SU-DHL-6 (cell line): ENCODE results near the gene AGPAT3.

Experiments used
- H2AFZ ChIP-seq: fragments of 200-600 bp; sonication (generic); 2 replicates; pipeline ENCODE4 v1.6.1; 2014; ENCODE audit warnings: low read depth, mild to moderate bottlenecking, moderate library complexity, mixed read lengths, antibody characterized with exemption, low read length; ENCODE audit not compliant: severe bottlenecking
- H3F3A ChIP-seq: fragments of 200-600 bp; shearing (Covaris generic); 2 replicates; pipeline ENCODE4 v1.6.0; 2016; ENCODE audit warnings: antibody characterized with exemption, mild to moderate bottlenecking; ENCODE audit not compliant: insufficient read depth
- H3K27ac ChIP-seq: fragments of 200-600 bp; sonication (generic); 2 replicates; pipeline ENCODE4 v1.5.1; 2016; ENCODE audit warnings: low read depth, mild to moderate bottlenecking, low read length, moderate library complexity, mixed read lengths
- H3K27me3 ChIP-seq: fragments of 200-600 bp; sonication (generic), shearing (Covaris generic); 2 replicates; pipeline ENCODE4 v1.6.0; 2014; ENCODE audit warnings: mild to moderate bottlenecking, low read length
- H3K36me3 ChIP-seq: fragments of 200-600 bp; sonication (generic); 2 replicates; pipeline ENCODE4 v1.6.1; 2014; ENCODE audit warnings: mild to moderate bottlenecking, low read length, mixed read lengths
- H3K4me2 ChIP-seq: fragments of 300-600, 200-600 bp; shearing (Covaris generic), sonication (generic); 2 replicates; pipeline ENCODE4 v1.6.0; 2014; ENCODE audit warnings: low read length, low read depth, mild to moderate bottlenecking; ENCODE audit not compliant: poor library complexity, severe bottlenecking
- H3K4me3 ChIP-seq: fragments of 200-600 bp; sonication (generic); 2 replicates; pipeline ENCODE4 v1.5.1; 2014; ENCODE audit warnings: antibody characterized with exemption, low read length, mild to moderate bottlenecking, mixed read lengths; ENCODE audit not compliant: insufficient read depth, poor library complexity, severe bottlenecking
- H3K79me2 ChIP-seq: fragments of 200-600 bp; sonication (generic); 2 replicates; pipeline ENCODE4 v1.6.1; 2014; ENCODE audit warnings: mild to moderate bottlenecking, low read length, moderate library complexity; ENCODE audit not compliant: insufficient read depth
- H3K9ac ChIP-seq: fragments of 200-600 bp; sonication (generic); 2 replicates; pipeline ENCODE4 v1.7.0; 2014; ENCODE audit warnings: mild to moderate bottlenecking, low read length
- H3K9me2 ChIP-seq: fragments of 200-600 bp; sonication (generic); replicated peaks from 2 replicates; pipeline ENCODE4 v1.6.1; 2014; ENCODE audit warnings: low read length; ENCODE audit not compliant: insufficient read depth
- H3K9me3 ChIP-seq: fragments of 200-600 bp; sonication (generic); 2 replicates; pipeline ENCODE4 v1.6.1; 2014; ENCODE audit warnings: low read length, mixed read lengths; ENCODE audit not compliant: insufficient read depth
- H4K20me1 ChIP-seq: fragments of 200-600 bp; sonication (generic); 2 replicates; pipeline ENCODE4 v1.6.1; 2014; ENCODE audit warnings: low read depth, mild to moderate bottlenecking, antibody characterized with exemption, low read length, moderate library complexity, mixed read lengths
- CTCF ChIP-seq: fragments of 200-600 bp; sonication (generic); IDR thresholded peaks from one replicate; pipeline ENCODE4 v1.5.1; 2017; ENCODE audit warnings: antibody characterized with exemption, mild to moderate bottlenecking, low read length, moderate library complexity; ENCODE audit not compliant: insufficient read depth, poor library complexity, severe bottlenecking
- EZH2phosphoT487 ChIP-seq: fragments of 200-600 bp; sonication (generic), shearing (Covaris generic); conservative IDR thresholded peaks from 2 replicates; pipeline ENCODE4 v1.6.1; 2018; ENCODE audit warnings: mild to moderate bottlenecking, antibody characterized with exemption, low read length, moderate library complexity, mixed read lengths

Gene AGPAT3

GRCh38 chr21:44024887-44025353 is 159.9 kb downstream of the AGPAT3 start:
- Histone ChIP-seq H3K36me3 (no peaks in the 10 kb centered on the region), H3K9me2 (no peaks in the 10 kb centered on the region), H3K27me3 (no peaks in the 10 kb centered on the region), H3K4me2 (no peak overlapping the region), H3K9ac (no peak overlapping the region), H3K9me3 (no peaks in the 10 kb centered on the region), H4K20me1 (peaks cover 37% of the 10 kb centered on the region; the same call in 1 of the 2 replicates), H3F3A (peaks cover 8% of the 10 kb centered on the region; the same call in 1 of the 2 replicates), H3K27ac (no peak overlapping the region), H2AFZ (no peak overlapping the region), H3K79me2 (peaks cover 99% of the 10 kb centered on the region), H3K4me3 (no peak overlapping the region)
- TF ChIP-seq CTCF (no peak), EZH2phosphoT487 (no peak)

GRCh38 chr21:44027607-44028286 is 162.7 kb downstream of the AGPAT3 start:
- H4K20me1 ChIP-seq: peaks cover 35% of the 10 kb centered on the region; the same call in 1 of the 2 replicates
- H3K9ac ChIP-seq: no peak overlapping the region
- H3K36me3 ChIP-seq: no peaks in the 10 kb centered on the region

GRCh38 chr21:44028287-44028659 is 163.2 kb downstream of the AGPAT3 start:
- peaks cover 35% of the 10 kb centered on the region; the same call in 1 of the 2 replicates for H4K20me1 ChIP-seq

More at GRCh38 chr21:44027607-44028286, 162.7 kb downstream of the AGPAT3 start:
- Histone ChIP-seq H3K4me2 (no peak overlapping the region), H3K4me3 (no peak overlapping the region), H3K27ac (no peak overlapping the region), H2AFZ (no peak overlapping the region), H3K9me3 (no peaks in the 10 kb centered on the region), H3K27me3 (no peaks in the 10 kb centered on the region), H3F3A (no peaks in the 10 kb centered on the region), H3K79me2 (peaks cover 96% of the 10 kb centered on the region), H3K9me2 (no peaks in the 10 kb centered on the region)
- no peak for TF ChIP-seq EZH2phosphoT487
- TF ChIP-seq CTCF: no peak

More at GRCh38 chr21:44028287-44028659, 163.2 kb downstream of the AGPAT3 start:
- Histone ChIP-seq H3K9me2 (no peaks in the 10 kb centered on the region), H3K9ac (no peak overlapping the region), H3K79me2 (peaks cover 92% of the 10 kb centered on the region), H3K27me3 (no peaks in the 10 kb centered on the region), H3K4me2 (no peak overlapping the region), H2AFZ (no peak overlapping the region), H3K9me3 (no peaks in the 10 kb centered on the region), H3K4me3 (no peak overlapping the region), H3F3A (no peaks in the 10 kb centered on the region), H3K27ac (no peak overlapping the region), H3K36me3 (peaks cover 2% of the 10 kb centered on the region; the same call in 1 of the 2 replicates)
- no peak for TF ChIP-seq CTCF
- TF ChIP-seq EZH2phosphoT487: no peak
